Activated CD8-positive, alpha-beta memory T cell treated with anti-CD3 and anti-CD28 coated beads, Interleukin-2, amount 50 U/mL, for 1 hour (primary cell): ENCODE data around the gene MIER2.
"Not testable (repeated sequence)": the region's sequence is repeated elsewhere in the genome, so short reads cannot be mapped to it uniquely, and the experiment has no call there.

ENCODE experiments used
- DNase-seq: peaks from one replicate; pipeline ENCODE4 v3.0.0-alpha.2; 2020; ENCODE audit errors: extremely low read depth

Gene MIER2

GRCh38 chr19:359653-359925 is 15.0 kb upstream of the MIER2 start:
- DNase-seq, result no peak

GRCh38 chr19:355536-355935 is 10.9 kb upstream of the MIER2 start:
- DNase-seq, result not testable (repeated sequence)

- no peak for DNase-seq
These were observed 10.5 kb upstream of the MIER2 start for GRCh38 chr19:355134-355533.

GRCh38 chr19:351976-352625 is 7.5 kb upstream of the MIER2 start:
- no peak for DNase-seq

GRCh38 chr19:347946-348861 is 3.6 kb upstream of the MIER2 start:
- DNase-seq, result no peak

GRCh38 chr19:345320-345879 is 804 bp upstream of the MIER2 start:
- DNase-seq, result no peak

- no peak for DNase-seq
These were observed 513 bp downstream of the MIER2 start for GRCh38 chr19:343941-344624.

GRCh38 chr19:343451-343931 is 1.1 kb downstream of the MIER2 start:
- no peak for DNase-seq

- no peak for DNase-seq
These were observed 1.7 kb downstream of the MIER2 start for GRCh38 chr19:342801-343421.

GRCh38 chr19:342128-342455 is 2.5 kb downstream of the MIER2 start:
- no peak for DNase-seq

GRCh38 chr19:341386-342127 is 3.0 kb downstream of the MIER2 start:
- DNase-seq, result no peak

- DNase-seq, result no peak
These were observed 3.8 kb downstream of the MIER2 start for GRCh38 chr19:340620-341385.

- no peak for DNase-seq
These were observed 5.2 kb downstream of the MIER2 start for GRCh38 chr19:339262-339887.

GRCh38 chr19:338421-338820 is 6.2 kb downstream of the MIER2 start:
- DNase-seq, result no peak

- no peak for DNase-seq
These were observed 8.5 kb downstream of the MIER2 start for GRCh38 chr19:336067-336614.

- no peak for DNase-seq
These were observed 9.0 kb downstream of the MIER2 start for GRCh38 chr19:335486-336066.

- DNase-seq, result no peak
These were observed 9.5 kb downstream of the MIER2 start for GRCh38 chr19:335072-335471.

- DNase-seq, result no peak
These were observed 10.1 kb downstream of the MIER2 start for GRCh38 chr19:334296-335071.

GRCh38 chr19:330503-330902 is 14.1 kb downstream of the MIER2 start:
- DNase-seq, result no peak
